ENCODE results near the gene ZNF726.

- TF ChIP-seq CTCF (IDR thresholded peaks at IDR 0.05; ENCODE audit: low read depth, low read length, poor library complexity, severe bottlenecking), result no peak
- no peak for TF ChIP-seq EZH2phosphoT487 (IDR thresholded peaks at IDR 0.05; ENCODE audit: borderline replicate concordance, low read length)
These were observed 54.9 kb downstream of the ZNF726 start for GRCh38 chr19:23969630-23970029.

All from DOHH2 (cell line).